Ishikawa (cell line): Measurements from ENCODE around the gene EIF3A.

Experiments used
- CEBPB ChIP-seq: IDR thresholded peaks from 2 replicates; pipeline ENCODE4 v1.6.1; 2012
- CREB1 ChIP-seq: IDR thresholded peaks from 2 replicates; pipeline ENCODE4 v1.6.1; 2012; ENCODE audit warnings: low read depth
- EGR1 ChIP-seq: IDR thresholded peaks from 2 replicates; pipeline ENCODE4 v1.6.1; 2012
- EP300 ChIP-seq: IDR thresholded peaks from 2 replicates; pipeline ENCODE4 v1.6.1; 2012; ENCODE audit warnings: borderline replicate concordance
- FOXM1 ChIP-seq: IDR thresholded peaks from 2 replicates; pipeline ENCODE4 v1.6.1; 2012; ENCODE audit warnings: low read depth, borderline replicate concordance
- MAX ChIP-seq: IDR thresholded peaks from 2 replicates; pipeline ENCODE4 v1.6.1; 2012
- NFIC ChIP-seq: IDR thresholded peaks from 2 replicates; pipeline ENCODE4 v1.6.1; 2012
- RAD21 ChIP-seq: IDR thresholded peaks from 2 replicates; pipeline ENCODE4 v1.6.1; 2012; ENCODE audit warnings: low read depth
- REST ChIP-seq: IDR thresholded peaks from 2 replicates; pipeline ENCODE4 v1.6.1; 2012; ENCODE audit warnings: low read depth, mild to moderate bottlenecking
- TAF1 ChIP-seq: IDR thresholded peaks from 2 replicates; pipeline ENCODE4 v1.6.1; 2012; ENCODE audit warnings: low read depth, mild to moderate bottlenecking
- TCF12 ChIP-seq: IDR thresholded peaks from 2 replicates; pipeline ENCODE4 v1.6.1; 2012; ENCODE audit warnings: low read depth
- TEAD4 ChIP-seq: IDR thresholded peaks from 2 replicates; pipeline ENCODE4 v1.6.1; 2012
- USF1 ChIP-seq: IDR thresholded peaks from 2 replicates; pipeline ENCODE4 v1.6.1; 2012
- YY1 ChIP-seq: IDR thresholded peaks from 2 replicates; pipeline ENCODE4 v1.6.1; 2012; ENCODE audit warnings: low read depth
- ZBTB7A ChIP-seq: IDR thresholded peaks from 2 replicates; pipeline ENCODE4 v1.6.1; 2012; ENCODE audit warnings: low read depth

EIF3A gene

GRCh38 chr10:119120875-119121274 lies 40.3 kb upstream of the EIF3A start:
- TF ChIP-seq MAX (no peak), EGR1 (no peak), FOXM1 (no peak), TAF1 (no peak), TEAD4 (no peak), RAD21 (no peak), NFIC (no peak), USF1 (no peak), EP300 (no peak), CREB1 (no peak), TCF12 (no peak), CEBPB (no peak), ZBTB7A (no peak), YY1 (no peak), REST (no peak)

- TF ChIP-seq USF1 = no peak
- TF ChIP-seq TEAD4 = no peak
- no peak for TF ChIP-seq CREB1
- no peak for TF ChIP-seq ZBTB7A
- no peak for TF ChIP-seq YY1
- TF ChIP-seq EGR1 = no peak
- TF ChIP-seq TAF1 = no peak
- TF ChIP-seq TCF12 = no peak
- TF ChIP-seq RAD21 = no peak
- TF ChIP-seq EP300 = no peak
- TF ChIP-seq CEBPB = no peak
- TF ChIP-seq NFIC = no peak
- no peak for TF ChIP-seq FOXM1
- TF ChIP-seq REST = no peak
- TF ChIP-seq MAX = no peak
These were observed 39.8 kb upstream of the EIF3A start for GRCh38 chr10:119120413-119120867.

- TF ChIP-seq NFIC = no peak
- no peak for TF ChIP-seq RAD21
- no peak for TF ChIP-seq CREB1
- TF ChIP-seq TCF12 = no peak
- no peak for TF ChIP-seq ZBTB7A
- no peak for TF ChIP-seq REST
- no peak for TF ChIP-seq TAF1
- TF ChIP-seq EP300 = no peak
- TF ChIP-seq MAX = no peak
- TF ChIP-seq YY1 = no peak
- no peak for TF ChIP-seq TEAD4
- TF ChIP-seq CEBPB = no peak
- TF ChIP-seq EGR1 = no peak
- TF ChIP-seq FOXM1 = no peak
- TF ChIP-seq USF1 = no peak
These were observed 38.8 kb upstream of the EIF3A start for GRCh38 chr10:119119400-119119799.

- TF ChIP-seq TAF1 (no peak), TEAD4 (no peak), RAD21 (no peak), USF1 (no peak), REST (no peak)
These were observed 37.6 kb upstream of the EIF3A start for GRCh38 chr10:119118231-119118630.
